Measurements from ENCODE around the gene ZNF414.

Gene ZNF414

GRCh38 chr19:8461891-8462290, 52.1 kb downstream of the ZNF414 start:
- no peak for DNase-seq

GRCh38 chr19:8461376-8461775, 52.6 kb downstream of the ZNF414 start:
- DNase-seq = no peak

GRCh38 chr19:8460516-8461298, 53.3 kb downstream of the ZNF414 start:
- DNase-seq = no peak

Measured in activated CD4-positive, alpha-beta T cell treated with anti-CD3 and anti-CD28 coated beads, Interleukin-2, amount 50 U/mL, for 48 hours (primary cell).